Measurements from ENCODE around the gene F11R. TPM values are rescaled to one million over a fixed set of nuclear protein-coding genes. Genes with fewer than 3 reads are reported as not detected.

F11R gene
- total and polyA plus RNA-seq, 2 of the 4 experiments (the other 2 are of a cell fraction), result 0.79 to 2.2 TPM

DNA sequence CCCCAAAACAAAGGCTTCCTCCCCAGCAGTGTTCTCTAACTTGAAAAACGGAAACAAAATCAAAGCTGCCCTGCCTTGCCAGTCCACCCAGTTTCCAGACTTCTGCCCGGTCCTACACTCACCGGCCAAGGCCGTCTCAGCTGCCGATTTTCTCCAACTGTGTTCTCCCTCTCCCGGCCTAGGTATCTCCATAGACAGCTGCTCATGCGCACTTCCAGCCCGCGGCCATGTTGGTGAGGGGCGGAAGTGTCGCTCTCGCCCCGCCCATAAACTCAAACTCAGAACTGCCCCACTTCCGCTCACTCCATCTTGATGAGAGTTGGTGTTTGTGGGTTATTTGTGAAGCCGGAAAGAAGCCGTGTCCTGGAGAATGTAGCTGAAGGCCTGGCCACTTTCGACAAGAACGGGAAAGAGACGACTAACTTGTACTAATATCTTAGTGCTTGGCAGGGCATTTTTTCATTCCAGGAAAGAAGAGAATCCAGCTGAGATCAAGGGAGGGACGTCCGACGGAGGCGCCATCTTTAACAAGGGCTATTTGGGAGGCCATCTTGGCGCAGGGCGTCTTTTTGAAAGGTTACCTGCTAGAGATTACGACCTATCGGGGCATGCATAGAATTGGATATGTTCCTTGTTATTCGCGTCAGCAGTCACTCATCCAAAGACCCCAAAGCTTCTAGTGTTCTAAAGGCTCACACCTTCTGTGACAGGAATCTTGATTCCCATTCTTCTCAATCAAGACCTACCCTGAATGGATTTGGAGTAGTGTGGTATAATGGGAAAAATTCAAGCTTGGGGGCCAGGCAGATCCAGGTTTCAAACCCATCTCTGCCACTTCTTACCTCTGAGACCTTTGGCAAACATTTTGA is 25.0 kb upstream of the F11R start, which contains the start of gene USF1:
TSS of gene USF1 (minus strand) at position 242 of the 869 bp plus-strand sequence. CDS start 2,702 bp downstream, outside the sequence.
- Histone ChIP-seq H2AK9ac (replicated peaks; ENCODE audit: low read depth, low read length, poor library complexity) (peak within 1 kb of the TSS; percentile 84), H3K18ac (ENCODE audit: low read depth, low read length) (peak within 1 kb of the TSS; percentile 94), H2BK120ac (ENCODE audit: low read depth, low read length) (peak within 1 kb of the TSS; percentile 91), H2AFZ (replicated peaks; ENCODE audit: low read length, poor library complexity) (peak within 1 kb of the TSS; percentile 78), H3K27me3 (ENCODE audit: control insufficient read depth, insufficient read depth, low read length) (no peaks in the 10 kb centered on the region), H2BK20ac (ENCODE audit: low read depth, low read length) (peak within 1 kb of the TSS; percentile 71; the same call in 1 of the 2 replicates), H2AK5ac (ENCODE audit: low read depth, low read length) (peak within 1 kb of the TSS; percentile 21; the same call in 1 of the 2 replicates), H3K4ac (ENCODE audit: low read depth, low read length) (peak within 1 kb of the TSS; percentile 98), H3K9ac (ENCODE audit: low read depth, low read length) (peak within 1 kb of the TSS; percentile 86), H3K23ac (ENCODE audit: low read depth, low read length) (peak within 1 kb of the TSS; percentile 89), H3K79me1 (ENCODE audit: low read depth in 1 of 2, low read length in 2 of 2) (peaks cover 18 to 37% of the 10 kb centered on the region in 2 experiments), H2BK5ac (ENCODE audit: low read depth, low read length, poor library complexity, severe bottlenecking) (peak within 1 kb of the TSS; percentile 86), H3K9me1 (ENCODE audit: insufficient read depth, low read length) (no peaks in the 10 kb centered on the region), H4K5ac (ENCODE audit: low read depth, low read length) (peak within 1 kb of the TSS; percentile 91), H3K9me3 (ENCODE audit: control insufficient read depth, insufficient read depth, low read length) (no peaks in the 10 kb centered on the region), H3K56ac (ENCODE audit: extremely low read depth, insufficient read depth, low read length) (peak within 1 kb of the TSS; percentile 98), H3K27ac (ENCODE audit: insufficient read depth, low read length) (peak within 1 kb of the TSS; percentile 93), H3K4me1 (ENCODE audit: control insufficient read depth, insufficient read depth, low read length) (no peaks in the 10 kb centered on the region; the same call in 1 of the 2 replicates), H3K14ac (replicated peaks; ENCODE audit: low read depth, low read length) (peak within 1 kb of the TSS; percentile 93), H4K91ac (ENCODE audit: insufficient read depth, low read depth, low read length) (peak within 1 kb of the TSS; percentile 96), H3K36me3 (ENCODE audit: control insufficient read depth, insufficient read depth, low read length) (peaks cover 13% of the 10 kb centered on the region), H2BK15ac (ENCODE audit: low read depth, low read length) (peak within 1 kb of the TSS; percentile 86; the same call in 2 of the 3 replicates), H4K8ac (ENCODE audit: low read depth in 2 of 2, low read length in 2 of 2) (peak within 1 kb of the TSS; percentile 95 to 100), H4K20me1 (ENCODE audit: insufficient read depth, low read length) (no peaks in the 10 kb centered on the region; the same call in 1 of the 2 replicates), H3K4me2 (ENCODE audit: low read depth, low read length) (peak within 1 kb of the TSS; percentile 87), H3K4me3 (ENCODE audit: insufficient read depth, low read depth, low read length) (peak within 1 kb of the TSS; percentile 53)
- 0% methylated on average over 10 of the region's 29 CpGs; no CpG with 5 or more reads in 1 of the 2 experiments for WGBS, 2 experiments (ENCODE audit: extremely low coverage in 2 of 2, insufficient read length in 1 of 2)
- BruUV-seq (replicated peaks), result TSS peak; percentile 89
- no peak for TF ChIP-seq NFE2L2 (IDR thresholded peaks at IDR 0.05; ENCODE audit: low read depth, low read length)
- 0 out of 2 replicates have a peak, but pooled peaks have one; percentile 41 for TF ChIP-seq MAZ (IDR thresholded peaks at IDR 0.05; ENCODE audit: borderline replicate concordance, low read depth, low read length)
- no peak for TF ChIP-seq RAD21 (IDR thresholded peaks at IDR 0.05; ENCODE audit: low read length)
- peak; percentile 92 for TF ChIP-seq POLR2A (IDR thresholded peaks at IDR 0.05; ENCODE audit: low read depth, low read length)
- ChIA-PET POLR2A (ENCODE audit: unreplicated experiment) (no interaction called here), CTCF (interaction anchor here (2.0 to 2.2 kb wide), 2 partner anchors 49 to 51 kb away, joined by 10 to 13 read pairs; partner anchors contain the start of gene KLHDC9)
- intact Hi-C loops (cut with micrococcal nuclease), result loop anchor here (1.0 to 5.0 kb wide), 3 partner anchors 36 to 53 kb away; no protein-coding TSS in a partner anchor
- ATAC-seq (ENCODE audit: low read depth), result peak; percentile 84
- dilution Hi-C loops (cut with HindIII; ENCODE audit: low sequenced_read_pairs, unreplicated experiment), result no loop called here
- in situ Hi-C loops (cut with MboI; ENCODE audit: low sequenced_read_pairs), result loop anchor here (5.0 kb wide), 1 partner anchor 49 kb away; no protein-coding TSS in a partner anchor
- peak; percentile 95 for DNase-seq

Data from IMR-90 (cell line).